H1 (cell line): Measurements from ENCODE around the gene DTX3. TPM values are rescaled to one million over a fixed set of nuclear protein-coding genes. Genes with fewer than 3 reads are reported as not detected.

Experiments used
- BCL11A ChIP-seq, 2 experiments: IDR thresholded peaks; one replicate each; pipeline ENCODE4 v1.6.1; 2011; ENCODE audit warnings: low read depth in 2 of 2, low read length in 2 of 2, mild to moderate bottlenecking in 2 of 2
- CHD7 ChIP-seq: fragments of 300-600 bp; sonication (generic); IDR thresholded peaks from 2 replicates; pipeline ENCODE4 v1.7.1; 2012; ENCODE audit warnings: low read length, moderate library complexity, mild to moderate bottlenecking, inconsistent platforms; ENCODE audit not compliant: insufficient replicate concordance
- CTBP2 ChIP-seq: IDR thresholded peaks from 2 replicates; pipeline ENCODE4 v1.7.0; 2011; ENCODE audit warnings: borderline replicate concordance, mild to moderate bottlenecking, moderate library complexity, mixed read lengths, low read length; ENCODE audit not compliant: insufficient read depth, insufficient read length
- EGR1 ChIP-seq: IDR thresholded peaks from 2 replicates; pipeline ENCODE4 v1.6.1; 2011; ENCODE audit warnings: low read depth, low read length, borderline replicate concordance
- JUN ChIP-seq: IDR thresholded peaks from 2 replicates; pipeline ENCODE4 v1.6.1; 2011; ENCODE audit warnings: low read depth, mild to moderate bottlenecking, improper control_type of control experiment, low read length
- PHF8 ChIP-seq: fragments of 200-600 bp; sonication (generic); conservative IDR thresholded peaks from 2 replicates; pipeline ENCODE4 v1.7.1; 2012; ENCODE audit warnings: low read depth, mild to moderate bottlenecking, inconsistent platforms, low read length, moderate library complexity
- RNF2 ChIP-seq: fragments of 200-900, 300-1000 bp; sonication (generic); IDR thresholded peaks from 2 replicates; pipeline ENCODE4 v1.7.1; 2016; ENCODE audit warnings: borderline replicate concordance, low read depth, mild to moderate bottlenecking, antibody characterized with exemption, low read length; ENCODE audit not compliant: poor library complexity, severe bottlenecking; ENCODE audit errors: missing control alignments
- SAP30 ChIP-seq: fragments of 300-600 bp; sonication (generic); IDR thresholded peaks from 2 replicates; pipeline ENCODE4 v1.7.1; 2012; ENCODE audit warnings: low read length, moderate library complexity, mild to moderate bottlenecking, inconsistent platforms; ENCODE audit not compliant: insufficient read depth, insufficient replicate concordance
- TAF1 ChIP-seq: IDR thresholded peaks from 2 replicates; pipeline ENCODE4 v1.6.1; 2011; ENCODE audit warnings: mild to moderate bottlenecking, low read depth, low read length
- polyA plus RNA-seq, 7 experiments: library from polyadenylated mRNA; depleted of rRNA in 3 of 7; stranded (reverse) in 5 of 7; unstranded in 2 of 7; fragments of >200 nt in 5 of 7; fragments of 200-250 nt in 2 of 7; gene quantifications; 1 replicate in 5 of 7; 2 replicates in 1 of 7; 4 replicates in 1 of 7; pipeline versions ENCODE4 v1.2.1 to v1.2.3, GENCODE V29; 2011 to 2013; ENCODE audit warnings: missing spikeins in 2 of 7, mixed read lengths in 2 of 7
- total RNA-seq: library from RNA; stranded (reverse); fragmentation: NEBNext Ultra II Directional; extraction: Animal tissue kit (Norgen Biotek cat#: 25700); gene quantifications from 2 replicates; pipeline ENCODE4 v1.2.1, GENCODE V29; 2021

DTX3 gene
- total and polyA plus RNA-seq, 2 of the 8 experiments (the other 6 are each of a cell fraction or from before 2014, with no cell fraction given) = 41.8 to 92.5 TPM

GRCh38 chr12:57632073-57632957 lies 27.7 kb downstream of the DTX3 start (continued):
- TF ChIP-seq CHD7 = no peak
- no peak for TF ChIP-seq CTBP2
- TF ChIP-seq RNF2 = peak; percentile 37
- TF ChIP-seq TAF1 = no peak
- no peak for TF ChIP-seq BCL11A (IDR thresholded peaks at IDR 0.05; ENCODE audit: low read depth in 2 of 2, low read length in 2 of 2)
- no peak for TF ChIP-seq PHF8
- no peak for TF ChIP-seq JUN
- no peak for TF ChIP-seq SAP30
- no peak for TF ChIP-seq EGR1
